MV-4-11 (cell line): ENCODE data around the gene SLC9A8.

ENCODE experiments used
- DNase-seq: peaks from one replicate; lab custom pipeline; 2025; lab: John Stamatoyannopoulos, UW

The SLC9A8 gene

DNA sequence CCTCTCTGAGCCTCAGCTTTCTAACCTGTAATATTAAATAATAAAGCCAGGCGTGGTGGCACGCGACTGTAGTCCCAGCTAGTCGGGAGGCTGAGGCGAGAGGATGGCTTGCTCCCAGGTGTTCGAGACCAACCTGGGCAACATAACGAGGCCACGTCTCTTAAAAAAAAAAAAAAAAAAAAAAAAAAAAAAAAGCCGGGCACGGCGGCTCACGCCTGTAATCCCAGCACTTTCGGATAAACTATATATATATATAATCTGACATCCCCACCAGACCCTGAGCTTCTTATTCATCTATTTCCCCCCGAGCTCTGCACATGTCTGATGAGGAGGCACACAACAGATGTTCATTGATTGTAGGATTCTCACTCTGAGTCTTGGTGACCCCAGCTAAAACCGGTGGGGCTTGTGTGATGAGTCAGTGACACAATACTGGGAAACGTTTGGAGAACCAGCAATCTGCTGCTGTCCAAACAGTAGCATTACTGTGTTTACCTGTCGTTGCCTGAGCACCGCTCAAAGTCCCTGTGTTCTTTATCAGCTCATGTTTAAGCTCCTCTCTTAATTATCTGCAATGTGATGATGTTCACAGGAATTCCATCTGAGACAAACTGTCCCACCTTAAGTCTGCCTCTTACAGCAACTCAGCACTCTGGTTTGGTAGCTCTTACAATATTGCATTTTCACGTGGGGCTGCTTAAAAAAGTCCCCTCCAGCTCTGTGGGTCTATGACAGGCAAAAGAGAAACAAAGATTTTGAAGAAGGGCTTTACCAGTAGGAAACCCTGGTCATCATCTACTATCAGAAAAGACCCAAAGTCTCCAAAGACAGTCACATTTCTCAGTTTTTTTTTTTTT lies 103.7 kb downstream of the SLC9A8 start:
- DNase-seq, result peak; percentile 18

DNA sequence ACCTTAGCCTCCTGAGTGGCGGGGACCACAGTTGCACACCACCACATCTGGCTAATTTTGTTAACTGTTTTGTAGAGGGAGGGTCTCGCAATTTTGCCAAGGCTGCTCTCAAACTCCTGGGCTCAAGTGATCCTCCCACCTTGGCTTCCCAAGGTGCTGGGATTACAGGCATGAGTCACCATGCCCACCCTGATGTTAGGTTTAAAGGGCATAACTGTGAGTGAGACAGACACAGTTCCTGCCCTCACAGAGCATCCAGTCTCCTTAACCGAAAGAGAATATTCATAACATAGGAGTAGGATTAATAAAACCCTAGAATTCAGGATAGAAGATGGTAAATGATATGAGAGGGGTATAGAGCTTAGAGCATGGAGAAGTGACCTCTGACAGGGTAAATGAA lies 105.8 kb downstream of the SLC9A8 start:
- DNase-seq, result no peak

DNA sequence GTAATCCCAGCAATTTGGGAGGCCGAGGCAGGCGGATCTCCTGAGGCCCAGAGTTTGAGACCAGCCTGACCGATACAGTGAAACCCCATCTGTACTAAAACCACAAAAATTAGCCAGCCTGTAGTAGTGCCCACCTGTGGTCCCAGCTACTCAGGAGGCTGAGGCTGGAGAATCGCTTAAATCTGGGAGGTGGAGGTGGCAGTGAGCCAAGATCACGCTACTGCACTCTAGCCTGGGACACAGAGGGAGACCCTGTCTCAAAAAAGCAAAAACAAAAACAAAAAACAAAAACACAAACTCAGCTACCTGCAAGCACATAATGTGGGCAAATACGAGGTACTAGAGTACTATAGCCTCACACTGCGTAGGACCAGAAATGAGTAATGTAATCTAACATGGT lies 106.4 kb downstream of the SLC9A8 start:
- no peak for DNase-seq

DNA sequence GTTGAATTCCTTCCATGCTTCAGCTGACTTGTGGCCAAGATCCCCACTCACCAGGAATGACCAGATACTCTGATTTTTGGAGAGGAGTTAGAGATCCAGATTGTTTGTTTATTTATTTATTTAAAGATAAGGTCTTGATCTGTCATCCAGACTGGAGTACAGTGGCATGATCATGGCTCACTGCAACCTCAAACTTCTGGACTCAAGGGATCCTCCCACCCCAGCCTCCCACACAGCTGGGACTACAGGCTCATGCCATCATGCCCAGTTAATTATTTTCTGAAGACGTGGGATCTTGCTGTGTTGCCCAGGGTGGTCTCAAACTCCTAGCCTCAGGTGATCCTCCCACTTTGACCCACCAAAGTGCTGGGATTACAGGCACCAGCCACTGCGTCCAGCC lies 106.8 kb downstream of the SLC9A8 start:
- no peak for DNase-seq

DNA sequence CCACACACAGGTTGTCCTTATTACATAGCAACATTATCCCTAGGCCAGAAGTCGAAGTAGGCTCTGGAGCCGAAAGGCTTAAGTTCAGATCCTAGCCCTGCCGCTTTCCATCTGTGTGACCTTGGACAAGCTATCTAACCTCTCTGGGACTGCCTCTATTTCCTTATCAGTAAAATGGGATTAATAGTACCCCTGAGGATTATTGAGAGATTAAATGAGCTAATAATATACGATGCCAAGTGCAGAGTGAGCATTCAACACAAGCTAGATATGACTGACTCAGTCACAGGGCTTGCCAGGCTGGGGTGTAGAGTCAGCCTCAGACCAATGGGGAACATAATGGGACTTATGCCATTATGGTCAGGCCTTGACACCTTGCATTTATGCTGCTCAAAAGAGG lies 111.6 kb downstream of the SLC9A8 start:
- DNase-seq, result no peak

DNA sequence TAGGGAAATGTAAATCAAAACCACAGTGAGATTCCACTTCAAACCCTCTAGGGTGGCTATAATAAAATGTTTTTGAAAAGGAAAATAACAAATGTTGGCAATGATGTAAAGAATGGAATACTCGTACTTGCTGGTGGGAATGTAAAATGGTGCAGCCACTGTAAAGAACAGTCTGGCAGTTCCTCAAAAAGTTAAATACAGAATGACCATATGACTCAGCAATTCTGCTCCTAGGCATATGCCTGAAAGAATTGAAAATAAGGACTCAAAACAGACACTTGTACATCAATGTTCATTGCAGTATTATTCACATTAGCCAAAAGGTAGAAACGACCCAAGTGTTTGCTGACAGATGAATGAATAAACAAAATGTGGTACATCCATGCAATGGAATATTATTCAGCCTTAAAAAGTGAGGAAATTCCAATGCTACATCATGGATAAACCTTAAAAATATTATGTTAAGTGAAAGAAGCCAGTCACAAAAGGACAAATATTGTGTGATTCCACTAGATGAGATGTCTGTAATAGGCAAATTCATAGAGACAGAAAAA lies 113.3 kb downstream of the SLC9A8 start:
- DNase-seq, result peak; percentile 39

DNA sequence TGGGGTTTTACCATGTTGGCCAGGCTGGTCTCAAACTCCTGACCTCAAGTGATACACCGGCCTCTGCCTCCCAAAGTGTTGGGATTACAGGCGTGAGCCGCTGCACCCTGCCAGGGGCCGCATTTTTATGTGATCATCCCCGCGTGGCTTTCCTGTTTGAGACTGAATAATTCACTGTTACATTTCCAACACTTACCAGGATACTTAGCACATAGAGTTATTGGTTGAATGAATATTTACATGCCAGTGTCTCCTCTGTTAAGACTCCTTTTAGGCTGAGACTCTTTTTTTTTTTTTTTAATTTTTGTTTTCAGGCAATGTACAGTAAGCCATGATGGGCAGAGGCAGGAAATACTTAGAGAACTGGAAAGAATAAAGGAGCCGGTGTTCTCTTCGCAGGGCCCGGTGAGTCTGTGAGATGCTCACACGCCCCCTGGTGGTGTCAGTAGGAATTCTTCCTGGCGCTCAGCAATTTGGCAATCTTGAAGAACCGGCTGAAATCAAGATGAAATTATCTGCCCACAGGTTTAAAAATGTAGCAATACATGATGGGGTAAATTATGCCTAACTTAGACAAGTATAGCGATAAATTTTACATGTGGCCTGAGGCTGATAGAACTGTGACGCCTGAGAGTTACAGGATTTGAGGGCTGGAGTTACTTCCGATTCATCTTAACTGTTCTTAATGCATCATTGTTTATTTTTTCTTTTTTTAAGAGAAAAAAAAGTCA lies 115.9 kb downstream of the SLC9A8 start:
- DNase-seq, result peak; percentile 81

DNA sequence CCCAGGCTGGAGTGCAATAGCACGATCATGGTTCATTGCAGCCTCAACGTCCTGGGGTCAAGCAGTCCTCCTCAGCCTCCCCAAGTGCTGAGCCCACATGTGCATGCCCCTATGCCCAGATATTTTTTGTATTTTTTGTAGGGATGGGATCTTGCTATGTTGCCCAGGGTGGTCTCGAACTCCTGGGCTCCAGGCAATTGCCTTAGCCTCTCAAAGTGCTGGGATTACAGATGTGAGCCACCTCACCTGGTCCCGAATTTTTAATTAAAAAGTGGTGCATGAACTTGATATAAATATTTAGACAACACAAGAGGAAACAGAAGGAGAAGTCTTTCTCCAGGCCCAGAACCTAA lies 116.5 kb downstream of the SLC9A8 start:
- DNase-seq, result no peak

DNA sequence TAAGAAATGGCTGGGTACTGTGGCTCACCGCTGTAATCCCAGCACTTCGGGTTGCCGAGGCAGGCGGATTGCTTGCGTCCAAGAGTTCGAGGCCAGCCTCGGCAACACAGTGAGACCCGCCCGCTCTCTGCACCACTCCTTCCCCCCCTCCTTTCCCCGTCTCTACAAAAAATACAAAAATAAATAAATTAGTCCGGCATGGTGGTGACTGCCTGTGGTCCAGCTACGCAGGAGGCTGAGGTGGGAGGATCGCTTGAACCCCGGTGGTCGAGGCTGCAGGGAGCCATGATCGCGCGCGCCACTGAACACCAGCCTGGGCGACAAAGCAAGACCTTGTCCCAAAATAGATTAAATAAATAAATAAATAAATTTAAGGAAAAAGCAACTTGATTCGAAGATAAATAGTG lies 123.1 kb downstream of the SLC9A8 start:
- no peak for DNase-seq

DNA sequence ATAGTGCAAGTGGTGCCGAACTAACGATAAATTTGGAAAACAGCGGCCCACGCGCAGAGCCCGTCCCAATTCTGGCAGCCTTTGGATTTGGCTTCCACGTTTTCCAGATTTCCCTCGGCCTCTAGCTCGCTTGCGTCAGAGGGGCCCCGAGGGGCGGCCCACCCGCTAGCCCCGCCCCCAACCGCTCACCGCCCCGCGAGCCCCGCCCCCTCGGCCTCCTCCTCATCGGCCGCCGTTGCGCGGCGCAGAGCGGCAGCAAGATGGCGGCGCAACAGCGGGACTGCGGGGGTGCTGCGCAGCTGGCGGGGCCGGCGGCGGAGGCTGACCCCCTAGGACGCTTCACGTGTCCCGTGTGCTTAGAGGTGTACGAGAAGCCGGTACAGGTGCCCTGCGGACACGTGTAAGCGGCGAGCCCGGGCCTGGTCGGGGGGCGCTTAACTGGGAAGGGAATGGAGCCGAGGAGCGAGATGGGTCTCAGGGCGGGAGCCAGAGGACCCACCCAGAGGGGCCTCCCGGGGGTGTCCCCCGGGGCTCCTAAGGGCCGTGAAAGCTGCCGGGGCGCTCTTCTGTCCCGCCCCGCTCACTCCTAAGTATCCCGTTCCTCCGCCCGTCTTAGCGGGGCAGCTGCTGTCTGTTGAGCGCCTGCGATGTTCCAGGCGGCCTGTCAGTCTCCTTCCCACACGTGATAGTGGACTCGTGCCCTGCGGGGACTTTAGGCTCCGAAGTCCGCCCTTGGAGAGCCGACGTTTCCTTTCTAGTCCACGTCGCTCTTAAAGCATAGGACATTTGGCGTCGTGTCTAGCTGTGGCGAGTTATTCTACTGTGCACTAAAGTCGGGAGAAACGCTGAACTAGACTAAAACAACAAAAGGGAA lies 123.8 kb downstream of the SLC9A8 start, which contains the start of gene RNF114:
Gene RNF114 (plus strand): TSS at position 245 of the 874 bp plus-strand sequence. CDS start 16 bp downstream, at position 261.
- DNase-seq, result peak; percentile 82

DNA sequence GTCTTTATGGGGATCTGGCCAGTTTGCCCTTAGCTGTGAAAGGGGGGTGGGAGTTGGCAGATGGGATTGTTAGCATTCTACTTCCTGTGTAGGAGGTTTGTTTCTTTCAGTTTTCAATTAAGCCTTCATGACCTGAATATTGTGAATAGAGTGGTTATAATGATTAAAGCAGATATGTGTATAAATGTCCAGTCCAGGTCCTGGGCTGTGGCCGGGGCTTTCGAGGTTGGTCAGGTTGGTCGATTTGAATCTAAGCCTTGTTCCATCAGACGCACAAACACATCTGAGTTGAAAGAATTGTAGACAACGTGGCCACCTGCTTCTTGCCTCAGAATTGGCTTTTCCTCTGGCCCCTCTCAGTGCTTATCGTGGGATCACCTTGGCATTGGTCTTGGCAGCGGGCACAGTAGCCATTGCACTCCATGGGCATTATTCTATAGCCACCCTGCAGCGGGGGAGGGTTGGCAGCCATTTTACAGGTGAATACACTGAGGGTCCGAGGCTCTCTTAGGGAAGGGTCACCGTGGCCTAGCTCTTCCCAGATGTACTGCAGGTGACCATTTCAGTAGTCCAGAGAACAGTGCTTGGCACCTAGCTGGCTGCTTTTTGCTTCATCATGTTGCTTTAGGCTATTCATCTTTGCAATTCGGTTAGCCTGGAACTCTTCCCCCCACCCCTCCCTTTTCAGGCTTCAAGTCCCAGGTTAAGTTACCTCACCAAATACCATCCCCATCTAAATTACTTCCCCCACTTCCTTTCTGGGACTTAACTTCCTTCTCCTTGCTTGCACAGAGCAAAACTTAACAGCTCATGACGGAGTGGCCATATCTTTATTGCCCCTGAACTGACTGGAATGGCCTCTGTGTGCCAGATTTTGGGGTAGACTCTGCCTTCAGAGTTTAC lies 124.7 kb downstream of the SLC9A8 start:
- peak; percentile 33 for DNase-seq

DNA sequence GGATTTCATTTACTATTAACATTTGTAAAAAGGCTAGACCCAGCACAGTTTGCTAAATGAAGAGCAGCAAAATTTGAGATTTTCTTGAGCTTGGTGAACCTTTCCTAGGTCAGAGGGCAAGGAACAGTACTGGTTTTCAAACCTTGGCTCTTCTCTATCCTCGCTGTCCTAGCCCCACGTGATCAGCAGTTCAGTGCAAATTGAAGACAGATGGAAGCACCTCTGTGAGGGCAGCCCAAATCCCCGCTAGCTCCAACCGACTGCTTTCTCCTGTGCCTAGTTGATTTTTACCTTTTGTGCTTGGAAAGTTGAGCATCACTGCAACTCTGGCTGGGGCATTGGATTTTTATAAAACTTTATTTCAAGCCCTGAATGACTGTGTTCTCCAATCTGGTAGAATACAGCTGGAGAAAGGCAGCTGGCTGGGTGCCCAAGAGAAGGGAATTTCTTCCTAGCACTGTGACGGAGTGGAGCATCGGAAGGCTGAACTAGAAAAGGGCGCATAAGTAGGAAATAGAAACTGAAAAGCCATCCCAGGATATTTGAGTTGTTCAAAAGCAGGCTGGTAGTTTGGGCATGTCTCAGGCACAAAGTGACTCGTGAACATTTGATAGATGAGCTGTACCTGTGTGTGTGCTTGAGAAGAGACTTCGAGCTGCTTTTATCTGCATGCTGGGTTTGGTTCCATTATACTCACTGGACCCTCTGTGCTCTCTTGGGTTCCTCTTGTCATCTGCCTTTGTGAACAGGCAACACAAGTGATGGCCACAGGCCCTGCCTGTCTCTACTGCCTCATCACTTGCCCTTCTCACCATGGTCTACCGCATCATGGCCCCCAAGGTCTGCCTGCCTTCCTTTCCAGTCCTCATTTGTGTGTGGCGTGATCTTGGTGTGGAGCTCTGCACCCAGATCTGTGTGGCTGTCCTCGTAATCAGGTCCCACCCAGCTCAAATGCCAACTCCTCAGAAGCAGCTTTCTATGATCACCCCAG lies 125.8 kb downstream of the SLC9A8 start:
- DNase-seq, result no peak

DNA sequence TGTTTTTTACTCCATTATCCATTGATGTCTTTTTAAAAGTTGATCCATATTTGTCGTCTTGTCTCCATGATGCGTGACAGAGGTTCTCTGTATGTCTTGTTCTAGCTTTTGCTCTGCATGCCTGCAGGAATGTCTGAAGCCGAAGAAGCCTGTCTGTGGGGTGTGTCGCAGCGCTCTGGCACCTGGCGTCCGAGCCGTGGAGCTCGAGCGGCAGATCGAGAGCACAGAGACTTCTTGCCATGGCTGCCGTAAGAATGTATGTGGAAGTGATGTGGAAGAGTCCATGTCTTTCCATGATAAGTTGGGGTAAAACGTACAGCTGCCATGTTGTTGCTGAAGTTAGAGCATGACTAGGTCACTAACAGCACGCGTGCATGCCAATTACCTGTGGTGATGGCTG lies 128.8 kb downstream of the SLC9A8 start:
- DNase-seq, result no peak
